Lung (tissue), 12 donors: Measurements from ENCODE around the gene ATP10A. TPM values are rescaled to one million over a fixed set of nuclear protein-coding genes. Genes with fewer than 3 reads are reported as not detected.

Experiments
- ATAC-seq: fragments of 200-7000 bp; cut with Tn5 transposase; one replicate; pipeline ENCODE4 v1.9.1; 2020; ENCODE audit warnings: moderate number of reproducible peaks; ENCODE audit not compliant: insufficient read depth, low FRiP score
- DNase-seq, 3 donors: peaks; one replicate each; pipeline ENCODE4 v3.0.0-alpha.2; 2013 to 2017
- H3K27ac ChIP-seq, 2 donors: one replicate each; pipeline ENCODE4 v1.5.1; 2013; ENCODE audit warnings: mild to moderate bottlenecking in 2 of 2, moderate library complexity in 2 of 2, control low read depth in 1 of 2, inconsistent platforms in 1 of 2, low read depth in 1 of 2, low read length in 1 of 2
- H3K27me3 ChIP-seq, 3 donors: one replicate each; pipeline ENCODE4 v1.5.1; 2013; ENCODE audit warnings: low read length in 2 of 3; ENCODE audit not compliant: control insufficient read depth in 3 of 3, insufficient read depth in 3 of 3
- H3K36me3 ChIP-seq, 4 donors: one replicate each; pipeline ENCODE4 v1.5.1; 2013; ENCODE audit warnings: low read length in 4 of 4, mild to moderate bottlenecking in 1 of 4, moderate library complexity in 1 of 4; ENCODE audit not compliant: control insufficient read depth in 4 of 4, insufficient read depth in 4 of 4
- H3K4me1 ChIP-seq, 5 donors: one replicate each; pipeline ENCODE4 v1.5.1; 2013; ENCODE audit warnings: low read length in 5 of 5, mild to moderate bottlenecking in 2 of 5, moderate library complexity in 1 of 5; ENCODE audit not compliant: control insufficient read depth in 5 of 5, insufficient read depth in 5 of 5
- H3K4me3 ChIP-seq: one replicate; pipeline ENCODE4 v1.5.1; 2013; ENCODE audit warnings: mild to moderate bottlenecking, control low read depth, moderate library complexity
- H3K9ac ChIP-seq, 2 donors: one replicate each; pipeline ENCODE4 v1.5.1; 2013; ENCODE audit warnings: low read length in 2 of 2, control low read depth in 1 of 2; ENCODE audit not compliant: insufficient read depth in 1 of 2
- H3K9me3 ChIP-seq, 4 donors: one replicate each; pipeline ENCODE4 v1.5.1; 2013; ENCODE audit warnings: low read length in 3 of 4, mild to moderate bottlenecking in 1 of 4, moderate library complexity in 1 of 4; ENCODE audit not compliant: control insufficient read depth in 4 of 4, insufficient read depth in 3 of 4
- CTCF ChIP-seq: IDR thresholded peaks from 2 replicates; pipeline ENCODE4 v1.5.1; 2012; ENCODE audit warnings: mild to moderate bottlenecking; ENCODE audit errors: control extremely low read depth, extremely low read depth
- WGBS, 2 donors: extraction: QIAGEN DNeasy Blood & Tissue Kit; methylation state at CpG; one replicate each; pipeline ENCODE4 v1.1.7; 2013; 5-methylcytosine and 5-hydroxymethylcytosine counted together
- polyA plus RNA-seq, 2 donors: library from polyadenylated mRNA; stranded (reverse); fragments of 200-250 nt; gene quantifications; one replicate each; pipeline ENCODE4 v1.2.1, GENCODE V29; 2013
- total RNA-seq, 2 donors: library from RNA; depleted of rRNA in 1 of 2; stranded (reverse); fragments of >200 nt in 1 of 2; gene quantifications; one replicate each; pipeline ENCODE4 v1.2.1, GENCODE V29; 2014 to 2021
- donor health status: control.
- donor health status: control.
- donor health status: Bipolar disorder and iron deficiency.
- donor health status: healthy.
- donor health status: DM: yes; HTN: yes; CAD: no.

ATP10A gene
- total and polyA plus RNA-seq, 4 donors, result 4.5 to 33.7 (median 6.2) TPM

GRCh38 chr15:25665913-25666312, 197.2 kb downstream of the ATP10A start:
- Histone ChIP-seq H3K4me1 (peaks cover 0 to 13% (median 5%) of the 10 kb centered on the region in 5 donors), H3K4me3 (no peak overlapping the region), H3K9me3 (peaks cover 0 to 2% (median 0%) of the 10 kb centered on the region in 4 donors), H3K27ac (no peak overlapping the region), H3K36me3 (no peaks in the 10 kb centered on the region), H3K9ac (no peak overlapping the region), H3K27me3 (no peaks in the 10 kb centered on the region)
- WGBS, 2 donors, result 91 to 93% methylated on average over 3 of the region's 3 CpGs
- ATAC-seq (no peak), DNase-seq (no peak)
- no peak for TF ChIP-seq CTCF

- Histone ChIP-seq H3K4me1 (peaks cover 0 to 2% (median 0%) of the 10 kb centered on the region in 5 donors), H3K9me3 (peaks cover 0 to 2% (median 0%) of the 10 kb centered on the region in 4 donors), H3K27me3 (no peaks in the 10 kb centered on the region), H3K36me3 (no peaks in the 10 kb centered on the region), H3K27ac (no peak overlapping the region), H3K9ac (no peak overlapping the region), H3K4me3 (no peak overlapping the region)
- 69 to 79% methylated on average over 5 of the region's 5 CpGs for WGBS, 2 donors
- no peak for TF ChIP-seq CTCF
- ATAC-seq (no peak), DNase-seq (no peak)
These were observed 198.4 kb downstream of the ATP10A start for GRCh38 chr15:25664761-25665160.

DNA sequence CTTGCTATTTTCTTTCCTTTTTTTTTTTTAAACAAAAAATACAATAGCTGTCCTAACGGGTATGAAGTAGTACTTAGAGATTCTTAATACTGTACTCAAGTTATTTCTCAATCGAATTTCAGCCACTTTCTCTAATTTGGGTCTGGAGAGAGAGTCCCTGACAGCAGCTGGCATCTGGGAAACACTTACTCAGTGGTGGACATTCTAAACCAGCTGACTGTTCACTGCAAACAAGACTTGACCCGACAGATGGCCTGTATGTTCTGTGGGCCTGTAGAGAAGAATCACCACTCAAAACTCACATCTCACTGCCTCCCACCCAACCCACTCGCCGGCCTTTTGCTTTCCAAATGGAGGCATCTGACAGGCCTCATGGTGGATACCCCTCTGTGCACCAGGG, 199.6 kb downstream of the ATP10A start:
- no peak overlapping the region for H3K4me3 ChIP-seq
- WGBS, 2 donors, result 65 to 79% methylated on average over 5 of the region's 5 CpGs
- no peak for DNase-seq
- no peak for TF ChIP-seq CTCF
- H3K27ac ChIP-seq, result no peak overlapping the region
- H3K4me1 ChIP-seq, result peaks cover 0 to 2% (median 0%) of the 10 kb centered on the region in 5 donors
- ATAC-seq, result no peak
- H3K36me3 ChIP-seq, result no peaks in the 10 kb centered on the region
- H3K9me3 ChIP-seq, result peaks cover 0 to under 1% (median 0%) of the 10 kb centered on the region in 4 donors
- H3K27me3 ChIP-seq, result peaks cover 0 to 2% (median 0%) of the 10 kb centered on the region in 3 donors
- no peak overlapping the region for H3K9ac ChIP-seq

- Histone ChIP-seq H3K9ac (no peak overlapping the region), H3K9me3 (no peaks in the 10 kb centered on the region), H3K36me3 (no peaks in the 10 kb centered on the region), H3K4me1 (peaks cover 0 to 2% (median 0%) of the 10 kb centered on the region in 5 donors), H3K27me3 (peaks cover 0 to 2% (median 0%) of the 10 kb centered on the region in 3 donors), H3K4me3 (no peak overlapping the region), H3K27ac (no peak overlapping the region)
- 51 to 62% methylated on average over 4 of the region's 4 CpGs for WGBS, 2 donors
- TF ChIP-seq CTCF, result no peak
- ATAC-seq (no peak), DNase-seq (no peak)
These were observed 201.2 kb downstream of the ATP10A start for GRCh38 chr15:25661898-25662297.
